HepG2 (cell line): ENCODE measurements around the gene KRTAP12-1. TPM values are rescaled to one million over a fixed set of nuclear protein-coding genes. Genes with fewer than 3 reads are reported as not detected.

ENCODE experiments used
- BRF2 ChIP-seq: sonication (generic); formaldehyde crosslinking; IDR thresholded peaks from 2 replicates; pipeline ENCODE4 v1.8.1; 2022; ENCODE audit warnings: mild to moderate bottlenecking, missing genetic modification reagents
- CREBL2 ChIP-seq: sonication (generic); formaldehyde crosslinking; IDR thresholded peaks from 2 replicates; pipeline ENCODE4 v1.8.1; 2023; ENCODE audit warnings: missing genetic modification reagents, mild to moderate bottlenecking, borderline replicate concordance
- E2F2 ChIP-seq: sonication (generic); formaldehyde crosslinking; IDR thresholded peaks from 2 replicates; pipeline ENCODE4 v1.4.0; 2020; ENCODE audit warnings: missing genetic modification reagents, borderline replicate concordance
- GPN1 ChIP-seq: sonication (generic); formaldehyde crosslinking; IDR thresholded peaks from 2 replicates; pipeline ENCODE4 v1.5.1; 2020; ENCODE audit warnings: missing genetic modification reagents, borderline replicate concordance
- HDAC2 ChIP-seq: sonication (generic); formaldehyde crosslinking; IDR thresholded peaks from 2 replicates; pipeline ENCODE4 v1.4.0; 2020; ENCODE audit warnings: missing genetic modification reagents
- HNF4A ChIP-seq: sonication (generic); formaldehyde crosslinking; IDR thresholded peaks from 2 replicates; pipeline ENCODE4 v1.4.0; 2020; ENCODE audit warnings: missing genetic modification reagents
- JUN ChIP-seq: sonication (generic); formaldehyde crosslinking; IDR thresholded peaks from 2 replicates; pipeline ENCODE4 v1.4.0; 2020; ENCODE audit warnings: mild to moderate bottlenecking, missing genetic modification reagents
- NCOA5 ChIP-seq: sonication (generic); formaldehyde crosslinking; IDR thresholded peaks from 2 replicates; pipeline ENCODE4 v1.4.0; 2020; ENCODE audit warnings: missing genetic modification reagents
- PAF1 ChIP-seq: IDR thresholded peaks from 2 replicates; pipeline ENCODE4 v1.6.1; 2016; ENCODE audit warnings: missing genetic modification reagents, missing compliant biosample characterization
- PHF8 ChIP-seq: sonication (generic); formaldehyde crosslinking; IDR thresholded peaks from 2 replicates; pipeline ENCODE4 v1.5.0; 2020; ENCODE audit warnings: missing genetic modification reagents
- SAP130 ChIP-seq: IDR thresholded peaks from 2 replicates; pipeline ENCODE4 v1.6.1; 2016; ENCODE audit warnings: low read depth
- SCMH1 ChIP-seq: sonication (generic); formaldehyde crosslinking; IDR thresholded peaks from 2 replicates; pipeline ENCODE4 v1.9.0; 2021; ENCODE audit warnings: missing genetic modification reagents, mild to moderate bottlenecking, borderline replicate concordance
- SOX13 ChIP-seq, 3 experiments: fragments of 450-650 bp in 1 of 3; sonication (generic) in 1 of 3; formaldehyde crosslinking in 1 of 3; IDR thresholded peaks in 2 of 3; conservative IDR thresholded peaks in 1 of 3; 2 replicates each; pipeline versions ENCODE4 v1.5.0 to v1.6.1; 2016 to 2020; ENCODE audit warnings: antibody characterized with exemption in 1 of 3, mild to moderate bottlenecking in 1 of 3, missing compliant biosample characterization in 1 of 3, missing genetic modification reagents in 1 of 3, moderate library complexity in 1 of 3
- TEAD2 ChIP-seq: sonication (generic); formaldehyde crosslinking; IDR thresholded peaks from 2 replicates; pipeline ENCODE4 v1.9.0; 2021; ENCODE audit warnings: missing genetic modification reagents
- THAP11 ChIP-seq: IDR thresholded peaks from 2 replicates; pipeline ENCODE4 v1.6.1; 2016; ENCODE audit warnings: missing biosample characterization, missing genetic modification reagents
- ZNF160 ChIP-seq: sonication (generic); formaldehyde crosslinking; IDR thresholded peaks from 2 replicates; pipeline ENCODE4 v1.8.0; 2022; ENCODE audit warnings: mild to moderate bottlenecking, inconsistent platforms, missing genetic modification reagents
- ZNF205 ChIP-seq: IDR thresholded peaks from 2 replicates; pipeline ENCODE4 v1.6.1; 2018; ENCODE audit warnings: missing biosample characterization, missing genetic modification reagents
- ZNF275 ChIP-seq: sonication (generic); formaldehyde crosslinking; IDR thresholded peaks from 2 replicates; pipeline ENCODE4 v1.8.0; 2022; ENCODE audit warnings: missing genetic modification reagents, mild to moderate bottlenecking, inconsistent platforms, borderline replicate concordance
- ZNF292 ChIP-seq: sonication (generic); formaldehyde crosslinking; IDR thresholded peaks from 2 replicates; pipeline ENCODE4 v1.8.1; 2022; ENCODE audit warnings: mild to moderate bottlenecking, low read depth, missing genetic modification reagents, borderline replicate concordance
- ZNF326 ChIP-seq: sonication (generic); formaldehyde crosslinking; IDR thresholded peaks from 2 replicates; pipeline ENCODE4 v1.4.0; 2020; ENCODE audit warnings: missing genetic modification reagents, borderline replicate concordance
- ZNF431 ChIP-seq: sonication (generic); formaldehyde crosslinking; IDR thresholded peaks from 2 replicates; pipeline ENCODE4 v1.9.0; 2022; ENCODE audit warnings: missing genetic modification reagents, low read depth, mild to moderate bottlenecking, borderline replicate concordance
- ZNF672 ChIP-seq: sonication (generic); formaldehyde crosslinking; IDR thresholded peaks from 2 replicates; pipeline ENCODE4 v1.8.1; 2022; ENCODE audit warnings: missing genetic modification reagents
- ZNF850 ChIP-seq: sonication (generic); formaldehyde crosslinking; conservative IDR thresholded peaks from 2 replicates; pipeline ENCODE4 v1.9.0; 2021; ENCODE audit warnings: mild to moderate bottlenecking, missing genetic modification reagents
- ZSCAN12 ChIP-seq: sonication (generic); formaldehyde crosslinking; IDR thresholded peaks from 2 replicates; pipeline ENCODE4 v1.9.0; 2021; ENCODE audit warnings: mild to moderate bottlenecking, missing genetic modification reagents
- ZZZ3 ChIP-seq: sonication (generic); formaldehyde crosslinking; IDR thresholded peaks from 2 replicates; pipeline ENCODE4 v1.4.0; 2020; ENCODE audit warnings: missing genetic modification reagents, mild to moderate bottlenecking, borderline replicate concordance
- polyA plus RNA-seq, 8 experiments: library from polyadenylated mRNA; depleted of rRNA in 3 of 8; stranded (reverse) in 7 of 8; unstranded in 1 of 8; fragments of >200 nt; fragmentation: Illumina TruSeq in 4 of 8; extraction: Trizol in 4 of 8; gene quantifications; 2 replicates each; pipeline versions ENCODE4 v1.2.1 to v1.2.3, GENCODE V29; 2011 to 2016; ENCODE audit warnings: low read depth in 4 of 8, missing spikeins in 1 of 8, mixed read lengths in 1 of 8; ENCODE audit not compliant: insufficient read depth in 1 of 8
- total RNA-seq, 5 experiments: library from RNA; depleted of rRNA; stranded (reverse); fragments of >200 nt; fragmentation: Illumina TruSeq; extraction: Trizol; gene quantifications; 2 replicates each; pipeline ENCODE4 v1.2.3, GENCODE V29; 2016; ENCODE audit warnings: low read depth in 1 of 5

Gene KRTAP12-1
- total and polyA plus RNA-seq, 2 of the 13 experiments (the other 11 are each of a cell fraction or from before 2014, with no cell fraction given): not detected

GRCh38 chr21:44702973-44703730, 21.2 kb upstream of the KRTAP12-1 start (continued):
- TF ChIP-seq SOX13 (IDR thresholded peaks at IDR 0.05): no peak
- TF ChIP-seq SOX13 (CRISPR knock-in tag; conservative IDR thresholded peaks at IDR 0.05 in 1 of 2, IDR thresholded peaks at IDR 0.05 in 1 of 2): no peak; a peak in 1 of 4 replicates
- TF ChIP-seq NCOA5 (CRISPR knock-in tag): no peak
- no peak for TF ChIP-seq GPN1 (CRISPR knock-in tag)
- TF ChIP-seq ZNF205 (CRISPR knock-in tag): no peak
- no peak for TF ChIP-seq E2F2
- TF ChIP-seq ZNF160 (CRISPR knock-in tag): no peak
- TF ChIP-seq JUN (CRISPR knock-in tag): 0 out of 2 replicates have a peak, but pooled peaks have one; percentile 20
- no peak for TF ChIP-seq CREBL2 (CRISPR knock-in tag)
- TF ChIP-seq SAP130 (CRISPR knock-in tag): peak; percentile 70
- TF ChIP-seq PHF8 (CRISPR knock-in tag): no peak
- 0 out of 2 replicates have a peak, but pooled peaks have one; percentile 12 for TF ChIP-seq THAP11 (CRISPR knock-in tag)
- no peak for TF ChIP-seq ZNF326 (CRISPR knock-in tag)
- no peak for TF ChIP-seq ZNF850
- 0 out of 2 replicates have a peak, but pooled peaks have one; percentile 28 for TF ChIP-seq ZSCAN12 (CRISPR knock-in tag)
- no peak for TF ChIP-seq PAF1 (CRISPR knock-in tag)
- TF ChIP-seq SCMH1 (CRISPR knock-in tag): no peak
- no peak for TF ChIP-seq ZNF292
- no peak for TF ChIP-seq ZNF672 (CRISPR knock-in tag)
- no peak for TF ChIP-seq HNF4A
- no peak for TF ChIP-seq BRF2 (CRISPR knock-in tag)
- TF ChIP-seq TEAD2: no peak
- peak; percentile 79; the same call in 1 of the 2 replicates for TF ChIP-seq ZNF431 (CRISPR knock-in tag)
- TF ChIP-seq ZZZ3: 0 out of 2 replicates have a peak, but pooled peaks have one; percentile 62
- no peak for TF ChIP-seq ZNF275 (CRISPR knock-in tag)
- no peak for TF ChIP-seq HDAC2 (CRISPR knock-in tag)
